ENCODE data around the gene PTCD2. TPM values are rescaled to one million over a fixed set of nuclear protein-coding genes. Genes with fewer than 3 reads are reported as not detected.

Gene PTCD2
- total and polyA plus RNA-seq, 2 of the 8 experiments (the other 6 are each of a cell fraction or from before 2014, with no cell fraction given): 7.3 to 15.4 TPM

GRCh38 chr5:72397836-72398235, 77.7 kb downstream of the PTCD2 start:
- H2BK12ac ChIP-seq (ENCODE audit: low read depth, low read length): no peak overlapping the region
- H2AFZ ChIP-seq (ENCODE audit: low read length): no peak overlapping the region
- no peak overlapping the region for H3K56ac ChIP-seq (replicated peaks; ENCODE audit: insufficient read length, low read depth, low read length)
- no peaks in the 10 kb centered on the region for H3K23me2 ChIP-seq (ENCODE audit: low read depth, low read length)
- H4K20me1 ChIP-seq (replicated peaks in 1 of 2; ENCODE audit: control insufficient read depth in 1 of 2, insufficient read depth in 2 of 2, low read length in 2 of 2): no peaks in the 10 kb centered on the region
- no peak overlapping the region for H3K14ac ChIP-seq (ENCODE audit: insufficient read length)
- H2BK5ac ChIP-seq (ENCODE audit: low read depth, low read length): no peak overlapping the region
- no peaks in the 10 kb centered on the region for H3K79me2 ChIP-seq (ENCODE audit: control insufficient read depth in 1 of 2, insufficient read depth in 2 of 2, low read length in 2 of 2)
- no peak overlapping the region for H3K9ac ChIP-seq (replicated peaks in 1 of 4; ENCODE audit: extremely low read depth in 1 of 4, low read depth in 3 of 4, low read length in 3 of 4)
- H3K23ac ChIP-seq (ENCODE audit: insufficient read length): no peak overlapping the region
- peak; percentile 19 for FAIRE-seq
- H4K5ac ChIP-seq (ENCODE audit: insufficient read length, low read depth, low read length): no peak overlapping the region
- H3K4me2 ChIP-seq (ENCODE audit: insufficient read depth in 1 of 2, low read depth in 2 of 2, low read length in 2 of 2): peak overlapping the region in 1 of 2 experiments; percentile 30; a peak in 1 of 4 replicates
- no peak overlapping the region for H4K91ac ChIP-seq (replicated peaks; ENCODE audit: insufficient read length, low read length)
- ChIA-PET POLR2A (ENCODE audit: partially characterized antibody) (interaction anchor here (0.9 kb wide), 1 partner anchor 11 kb away, joined by 6 read pairs; no protein-coding TSS in a partner anchor), CTCF (ENCODE audit: partially characterized antibody) (no interaction called here)
- no peak overlapping the region for H3K4me3 ChIP-seq (ENCODE audit: extremely low read depth in 1 of 4, insufficient read depth in 2 of 4, low read depth in 3 of 4, low read length in 4 of 4)
- no peak overlapping the region for H3K27ac ChIP-seq (ENCODE audit: low read depth, low read length)
- H3K9me3 ChIP-seq (ENCODE audit: insufficient read depth in 2 of 2, low read depth in 1 of 2, low read length in 1 of 2): peaks cover 0 to 5% of the 10 kb centered on the region in 2 experiments; a peak in 1 of 4 replicates
- no peak overlapping the region for H3K4ac ChIP-seq (replicated peaks; ENCODE audit: insufficient read length, low read depth, low read length)
- peaks cover 0 to 3% (median under 1%) of the 10 kb centered on the region in 4 experiments; a peak in 1 of 7 replicates for H3K4me1 ChIP-seq (replicated peaks in 1 of 4; ENCODE audit: control insufficient read depth in 3 of 4, insufficient read depth in 4 of 4, low read length in 3 of 4)
- no peak overlapping the region for H3K18ac ChIP-seq (ENCODE audit: extremely low read depth, low read length)
- 41% methylated on average over 6 of the region's 6 CpGs; no CpG with 5 or more reads in 1 of the 2 experiments for WGBS, 2 experiments (ENCODE audit: extremely low coverage in 1 of 2, insufficient coverage in 1 of 2, insufficient read length in 1 of 2, insufficient replicate concordance in 2 of 2, low coverage in 1 of 2, low lambda C conversion rate in 2 of 2, missing lambda C conversion rate in 1 of 2)
- H3K79me1 ChIP-seq (ENCODE audit: low read depth, low read length): no peaks in the 10 kb centered on the region
- DNase-seq (ENCODE audit: low read depth in 1 of 2, low spot score in 2 of 2): no peak
- H2BK20ac ChIP-seq (ENCODE audit: low read length): no peak overlapping the region
- no peak overlapping the region for H4K8ac ChIP-seq (ENCODE audit: extremely low read depth, insufficient read depth, low read length)
- H2BK120ac ChIP-seq (replicated peaks; ENCODE audit: low read depth, low read length): no peak overlapping the region
- H3K36me3 ChIP-seq (ENCODE audit: control insufficient read depth in 2 of 4, insufficient read depth in 4 of 4, low read length in 3 of 4): no peaks in the 10 kb centered on the region
- no peaks in the 10 kb centered on the region for H3K27me3 ChIP-seq (replicated peaks in 1 of 4; ENCODE audit: control insufficient read depth in 3 of 4, extremely low read depth in 1 of 4, insufficient read depth in 3 of 4, low read length in 3 of 4)
- H2BK15ac ChIP-seq (ENCODE audit: low read length): no peak overlapping the region
- H2AK5ac ChIP-seq (ENCODE audit: low read depth, low read length): no peak overlapping the region
- TF ChIP-seq CHD1 (IDR thresholded peaks at IDR 0.05; ENCODE audit: low read depth, low read length): no peak
- no peak for TF ChIP-seq SP2 (IDR thresholded peaks at IDR 0.05; ENCODE audit: low read length)
- TF ChIP-seq ZNF274 (IDR thresholded peaks at IDR 0.05; ENCODE audit: borderline replicate concordance, extremely low read depth, low read length): no peak
- no peak for TF ChIP-seq TCF12 (IDR thresholded peaks at IDR 0.05; ENCODE audit: low read depth, low read length)
- no peak for TF ChIP-seq CTCF (IDR thresholded peaks at IDR 0.05; ENCODE audit: control extremely low read depth in 1 of 3, insufficient read depth in 1 of 3, low read depth in 1 of 3, low read length in 3 of 3)
- TF ChIP-seq SAP30 (IDR thresholded peaks at IDR 0.05; ENCODE audit: insufficient read depth, insufficient replicate concordance, low read length): no peak

Measured in H1 (cell line).